LHCN-M2 (cell line): ENCODE measurements around the gene CYP2W1. TPM values are rescaled to one million over a fixed set of nuclear protein-coding genes. Genes with fewer than 3 reads are reported as not detected.
"Not testable (repeated sequence)": the region's sequence is repeated elsewhere in the genome, so short reads cannot be mapped to it uniquely, and the experiment has no call there.

Experiments used
- DNase-seq: peaks from one replicate; pipeline ENCODE4 v3.0.0-alpha.2; 2012; ENCODE audit warnings: low read depth
- polyA plus RNA-seq: library from polyadenylated mRNA; unstranded; fragments of >200 nt; gene quantifications from one replicate; pipeline ENCODE4 v1.2.1, GENCODE V29; 2012; ENCODE audit warnings: missing spikeins
- total RNA-seq: library from RNA; depleted of rRNA; stranded (reverse); fragments of >200 nt; gene quantifications from 2 replicates; pipeline ENCODE4 v1.2.3, GENCODE V29; 2014; rRNA removed

Gene CYP2W1
- 0.06 TPM in 1 of 2 replicates, not detected in the other for total RNA-seq
- polyA plus RNA-seq, result not detected

- no peak for DNase-seq
These were observed at the start of gene CYP2W1 for GRCh38 chr7:983004-983615. CYP2W1 (plus strand) TSS chr7:983181; CDS start chr7:983212, 31 bp downstream.

GRCh38 chr7:934469-935163 lies 48.4 kb upstream of the CYP2W1 start:
- DNase-seq, result no peak

- no peak for DNase-seq
These were observed 47.7 kb upstream of the CYP2W1 start for GRCh38 chr7:935164-935873.

- DNase-seq, result no peak
These were observed 47.1 kb upstream of the CYP2W1 start for GRCh38 chr7:935874-936385.

GRCh38 chr7:936386-937054 lies 46.5 kb upstream of the CYP2W1 start:
- DNase-seq, result peak; percentile 19

GRCh38 chr7:937856-938484 lies 45.0 kb upstream of the CYP2W1 start:
- DNase-seq, result no peak

- DNase-seq, result no peak
These were observed 44.3 kb upstream of the CYP2W1 start for GRCh38 chr7:938546-939185.

GRCh38 chr7:939843-940242 lies 43.1 kb upstream of the CYP2W1 start:
- DNase-seq, result no peak

- no peak for DNase-seq
These were observed 42.2 kb upstream of the CYP2W1 start for GRCh38 chr7:940599-941408.

- DNase-seq, result not testable (repeated sequence)
These were observed 39.2 kb upstream of the CYP2W1 start for GRCh38 chr7:943793-944192.

- no peak for DNase-seq
These were observed 38.2 kb upstream of the CYP2W1 start for GRCh38 chr7:944744-945143.

- DNase-seq, result no peak
These were observed 37.8 kb upstream of the CYP2W1 start for GRCh38 chr7:945147-945555.

GRCh38 chr7:945556-946255 lies 37.3 kb upstream of the CYP2W1 start:
- DNase-seq, result no peak

- no peak for DNase-seq
These were observed 36.6 kb upstream of the CYP2W1 start for GRCh38 chr7:946256-946996.

- no peak for DNase-seq
These were observed 35.4 kb upstream of the CYP2W1 start for GRCh38 chr7:947391-948210.

- no peak for DNase-seq
These were observed 33.7 kb upstream of the CYP2W1 start for GRCh38 chr7:949021-949934.
